Gastrocnemius medialis (tissue), 4 donors: ENCODE data around the gene ARHGAP33. TPM values are rescaled to one million over a fixed set of nuclear protein-coding genes. Genes with fewer than 3 reads are reported as not detected.

Source experiments
- ATAC-seq, 2 donors: fragments of 150-250 bp; one replicate each; pipeline ENCODE4 v1.9.1; 2016
- DNase-seq, 2 donors: peaks; one replicate each; pipeline ENCODE4 v3.0.0-alpha.2; 2019
- H3K27ac ChIP-seq, 4 donors: fragments of 200-600 bp; sonication (generic); 1 replicate in 1 of 4; 2 replicates in 3 of 4; pipeline ENCODE4 v1.5.1; 2016 to 2018; ENCODE audit warnings: mild to moderate bottlenecking in 2 of 4, moderate library complexity in 1 of 4
- H3K27me3 ChIP-seq, 3 donors: fragments of 200-600 bp; sonication (generic) in 2 of 3; 1 replicate in 1 of 3; 2 replicates in 2 of 3; pipeline versions ENCODE4 v1.5.1 to v1.6.0; 2016 to 2019; ENCODE audit warnings: mild to moderate bottlenecking in 1 of 3, moderate library complexity in 1 of 3
- H3K36me3 ChIP-seq, 2 donors: fragments of 200-600 bp; sonication (generic) in 1 of 2; one replicate each; pipeline ENCODE4 v1.5.1; 2017 to 2018
- H3K4me1 ChIP-seq, 2 donors: fragments of 200-600 bp; sonication (generic) in 1 of 2; one replicate each; pipeline ENCODE4 v1.5.1; 2016 to 2017; ENCODE audit warnings: mild to moderate bottlenecking in 2 of 2
- H3K4me3 ChIP-seq, 4 donors: fragments of 200-600 bp; sonication (generic) in 3 of 4; 1 replicate in 1 of 4; 2 replicates in 3 of 4; pipeline ENCODE4 v1.5.1; 2016 to 2019; ENCODE audit warnings: mild to moderate bottlenecking in 2 of 4
- H3K9me3 ChIP-seq, 3 donors: fragments of 200-600 bp; sonication (generic) in 2 of 3; 1 replicate in 1 of 3; 2 replicates in 2 of 3; pipeline ENCODE4 v1.5.1; 2016 to 2019
- CTCF ChIP-seq, 5 experiments: fragments of 450-650 bp in 3 of 5; fragments of 200-600 bp in 2 of 5; sonication (generic) in 2 of 5; IDR thresholded peaks in 4 of 5; conservative IDR thresholded peaks in 1 of 5; 1 replicate in 4 of 5; 2 replicates in 1 of 5; pipeline ENCODE4 v1.5.1; 2016 to 2019; ENCODE audit warnings: antibody characterized with exemption in 5 of 5, mild to moderate bottlenecking in 3 of 5, moderate library complexity in 3 of 5
- POLR2A ChIP-seq, 2 donors: fragments of 450-650 bp; IDR thresholded peaks; one replicate each; pipeline ENCODE4 v1.6.1; 2017; ENCODE audit warnings: antibody characterized with exemption in 2 of 2, mild to moderate bottlenecking in 2 of 2, moderate library complexity in 2 of 2
- in situ Hi-C, 4 donors: fragments of 200-750 bp; cut with MboI; loops; one replicate each; pipeline versions ENCODE4 v1.15.0 to v1.8.0; 2017; ENCODE audit warnings: low sequenced_read_pairs in 4 of 4
- intact Hi-C: fragments of 100-400 bp; cut with DNase I; formaldehyde crosslinking; loops from one replicate; pipeline ENCODE4 v1.15.1; 2023; ENCODE audit warnings: low total_unique reads
- total RNA-seq, 4 donors: library from RNA; depleted of rRNA; stranded (reverse); fragments of >200 nt; gene quantifications; one replicate each; pipeline versions ENCODE4 v1.1.0 to v1.2.3, GENCODE V29; 2016

Gene ARHGAP33
- total RNA-seq, 4 donors from 2014 or later = 0.22 to 4.7 (median 2.2) TPM

DNA sequence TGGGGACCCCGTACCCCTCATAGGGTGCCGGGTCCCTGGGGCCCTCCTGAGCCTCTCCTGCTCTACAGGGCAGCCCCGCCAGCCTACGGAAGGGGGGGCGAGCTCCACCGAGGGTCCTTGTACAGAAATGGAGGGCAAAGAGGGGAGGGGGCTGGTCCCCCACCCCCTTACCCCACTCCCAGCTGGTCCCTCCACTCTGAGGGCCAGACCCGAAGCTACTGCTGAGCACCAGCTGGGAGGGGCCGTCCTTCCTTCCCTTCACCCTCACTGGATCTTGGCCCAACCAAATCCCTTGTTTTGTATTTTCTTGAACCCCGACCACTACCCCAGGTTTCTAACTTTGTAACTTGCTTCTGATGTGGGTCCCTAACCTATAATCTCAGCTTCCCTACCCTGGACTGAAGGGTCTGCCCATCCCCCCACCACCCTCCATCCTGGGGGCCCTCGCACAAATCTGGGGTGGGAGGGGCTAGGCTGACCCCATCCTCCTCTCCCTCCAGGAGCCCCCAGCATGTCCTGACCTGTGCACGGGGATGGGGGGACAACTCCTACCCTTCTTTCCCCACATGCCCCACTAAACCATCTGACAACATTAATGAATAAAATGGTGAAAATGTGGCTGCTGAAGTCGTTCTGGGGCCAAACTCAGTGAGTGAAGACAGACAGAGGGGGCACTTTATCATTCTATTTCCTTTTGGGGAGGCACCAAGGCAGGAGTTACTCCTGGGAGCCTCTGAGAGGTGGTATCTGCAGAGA, 13.0 kb downstream of the ARHGAP33 start:
- in situ Hi-C loops = no loop called here
- no peaks in the 10 kb centered on the region for H3K4me1 ChIP-seq
- no peaks in the 10 kb centered on the region for H3K27me3 ChIP-seq
- DNase-seq (no peak), ATAC-seq (no peak)
- H3K36me3 ChIP-seq = no peaks in the 10 kb centered on the region
- no peaks in the 10 kb centered on the region for H3K9me3 ChIP-seq
- intact Hi-C loops = no loop called here
- TF ChIP-seq CTCF (IDR thresholded peaks at IDR 0.05 in 4 of 5, conservative IDR thresholded peaks at IDR 0.05 in 1 of 5) (no peak), POLR2A (IDR thresholded peaks at IDR 0.05) (no peak)
- no peak overlapping the region for H3K4me3 ChIP-seq
- H3K27ac ChIP-seq = no peak overlapping the region

DNA sequence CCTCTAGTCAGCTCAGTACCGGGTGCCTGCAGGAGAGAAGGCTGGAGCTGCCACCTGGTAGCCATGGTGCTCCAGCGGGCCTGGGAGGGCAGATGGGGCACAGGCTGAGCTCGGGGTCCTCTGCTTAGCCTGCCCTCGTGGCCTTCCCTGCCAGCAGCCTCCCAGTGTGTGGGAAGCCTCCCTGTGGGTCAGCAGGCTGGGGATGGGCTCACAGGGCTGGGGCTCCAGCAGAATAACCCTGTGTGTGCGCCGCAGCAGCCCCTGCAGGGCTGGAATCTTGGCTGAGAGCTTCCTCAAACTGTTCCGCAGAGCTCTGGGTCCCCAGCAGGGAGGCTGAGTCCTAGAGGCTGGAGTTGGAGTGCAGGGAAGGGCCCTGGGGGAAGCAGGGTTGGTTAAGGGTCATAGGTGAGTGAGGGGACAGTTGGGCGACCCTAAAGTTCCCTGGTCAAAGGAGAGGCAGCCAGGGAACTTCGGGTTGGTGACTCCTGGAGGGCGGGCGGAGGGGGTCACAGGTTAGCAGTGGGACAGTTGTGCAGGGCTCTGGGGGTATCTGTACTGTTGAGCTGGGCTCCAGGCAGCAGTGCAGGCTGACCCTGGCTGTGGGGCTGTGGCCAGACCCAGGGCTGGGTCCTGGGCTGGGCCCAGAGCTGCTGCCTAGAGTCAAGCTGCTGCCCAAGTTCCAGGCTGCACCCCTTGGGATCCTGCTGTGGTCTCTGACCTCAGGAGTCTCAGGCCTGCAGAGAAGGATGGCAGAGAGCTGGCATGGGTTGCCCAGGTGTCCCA, 14.0 kb downstream of the ARHGAP33 start:
- H3K9me3 ChIP-seq = no peaks in the 10 kb centered on the region
- TF ChIP-seq CTCF (IDR thresholded peaks at IDR 0.05 in 4 of 5, conservative IDR thresholded peaks at IDR 0.05 in 1 of 5) (no peak), POLR2A (IDR thresholded peaks at IDR 0.05) (no peak)
- H3K27me3 ChIP-seq = no peaks in the 10 kb centered on the region
- no peak overlapping the region for H3K27ac ChIP-seq
- no peaks in the 10 kb centered on the region for H3K4me1 ChIP-seq
- DNase-seq (no peak), ATAC-seq (no peak)
- in situ Hi-C loops = no loop called here
- intact Hi-C loops = no loop called here
- H3K4me3 ChIP-seq = no peak overlapping the region
- no peaks in the 10 kb centered on the region for H3K36me3 ChIP-seq

GRCh38 chr19:35789978-35790944, 14.9 kb downstream of the ARHGAP33 start:
- H3K9me3 ChIP-seq = no peaks in the 10 kb centered on the region
- peaks cover 0 to under 1% (median 0%) of the 10 kb centered on the region in 3 donors for H3K27me3 ChIP-seq
- H3K27ac ChIP-seq = no peak overlapping the region
- no peaks in the 10 kb centered on the region for H3K4me1 ChIP-seq
- DNase-seq (no peak), ATAC-seq (no peak)
- in situ Hi-C loops (no loop called here), intact Hi-C loops (no loop called here)
- H3K4me3 ChIP-seq = no peak overlapping the region
- H3K36me3 ChIP-seq = no peaks in the 10 kb centered on the region
- TF ChIP-seq CTCF (IDR thresholded peaks at IDR 0.05 in 4 of 5, conservative IDR thresholded peaks at IDR 0.05 in 1 of 5) (no peak), POLR2A (IDR thresholded peaks at IDR 0.05) (no peak)

DNA sequence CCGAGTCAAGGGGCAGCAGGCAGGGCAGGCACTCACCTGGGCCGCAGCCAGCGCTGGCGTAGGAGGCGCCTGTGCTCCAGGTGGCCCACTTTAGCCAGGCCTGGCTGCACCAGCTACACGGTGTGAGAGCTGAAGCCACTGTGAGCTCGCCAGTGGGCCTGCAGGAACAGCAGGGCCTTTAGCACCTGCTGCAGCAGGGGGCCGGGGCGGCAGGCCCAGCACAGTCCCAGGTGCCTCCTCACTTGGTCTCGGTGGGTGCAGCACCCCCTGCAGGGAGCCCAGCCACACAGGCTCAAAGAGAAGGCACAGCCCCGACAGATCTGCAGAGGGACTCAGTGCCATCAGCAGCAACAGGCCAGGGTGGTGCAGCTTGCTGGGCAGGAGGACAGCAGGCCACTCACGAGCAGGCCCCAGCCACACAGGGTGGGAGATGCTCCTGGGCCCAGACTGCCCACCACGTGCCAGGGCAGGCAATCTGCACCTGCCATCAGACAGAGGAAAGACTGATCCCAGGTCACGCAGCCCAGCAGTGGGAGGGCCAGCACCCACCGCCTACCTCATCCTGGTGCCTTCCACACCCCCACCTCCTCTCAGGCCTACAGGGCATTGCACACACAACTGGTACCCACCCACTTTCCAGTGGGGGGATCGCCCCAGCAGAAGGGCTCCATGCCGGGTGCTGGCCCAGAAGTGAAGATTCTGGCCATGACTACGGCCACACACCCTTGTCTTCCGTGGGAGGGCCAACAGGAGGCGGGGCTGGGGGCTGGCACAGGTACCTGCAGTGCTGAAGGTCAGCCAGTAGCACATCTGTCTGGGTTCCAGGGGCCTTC, 15.8 kb downstream of the ARHGAP33 start:
- in situ Hi-C loops = no loop called here
- no peaks in the 10 kb centered on the region for H3K36me3 ChIP-seq
- peaks cover 0 to 7% (median 4%) of the 10 kb centered on the region in 3 donors for H3K27me3 ChIP-seq
- no peak overlapping the region for H3K27ac ChIP-seq
- no peak for TF ChIP-seq CTCF (IDR thresholded peaks at IDR 0.05 in 4 of 5, conservative IDR thresholded peaks at IDR 0.05 in 1 of 5)
- no peak for TF ChIP-seq POLR2A (IDR thresholded peaks at IDR 0.05)
- H3K9me3 ChIP-seq = no peaks in the 10 kb centered on the region
- DNase-seq (no peak), ATAC-seq (no peak)
- intact Hi-C loops = no loop called here
- H3K4me1 ChIP-seq = no peaks in the 10 kb centered on the region
- H3K4me3 ChIP-seq = no peak overlapping the region
